ENCODE data around the gene PEF1. TPM values are rescaled to one million over a fixed set of nuclear protein-coding genes. Genes with fewer than 3 reads are reported as not detected.

Gene PEF1
- polyA plus RNA-seq, 1 donor (not counting 4 experiments of a cell fraction or from before 2014, with no cell fraction given), result 72.2 TPM

- dilution Hi-C loops (cut with MboI; ENCODE audit: extremely low pct_ligation_motif_present, low sequenced_read_pairs), result no loop called here
- no peak for FAIRE-seq
- no peak overlapping the region for H3K9ac ChIP-seq (ENCODE audit: control insufficient read depth, extremely low read depth, insufficient read depth, low read length)
- H3K4me1 ChIP-seq (ENCODE audit: control insufficient read depth, extremely low read depth, insufficient read depth, low read length), result peaks cover 23% of the 10 kb centered on the region
- H3K4me2 ChIP-seq (ENCODE audit: control insufficient read depth, extremely low read depth, insufficient read depth, low read depth, low read length), result no peak overlapping the region
- H4K20me1 ChIP-seq (ENCODE audit: control insufficient read depth, extremely low read depth, insufficient read depth, low read length), result no peaks in the 10 kb centered on the region
- H3K4me3 ChIP-seq (ENCODE audit: control insufficient read depth in 2 of 3, extremely low read depth in 1 of 3, insufficient read depth in 2 of 3, low read depth in 1 of 3, low read length in 3 of 3), result no peak overlapping the region
- H3K9me3 ChIP-seq (ENCODE audit: control insufficient read depth, low read depth, low read length), result no peaks in the 10 kb centered on the region
- H3K27me3 ChIP-seq (ENCODE audit: control insufficient read depth, extremely low read depth, insufficient read depth, low read length), result no peaks in the 10 kb centered on the region
- H3K36me3 ChIP-seq (ENCODE audit: control insufficient read depth in 2 of 2, extremely low read depth in 1 of 2, insufficient read depth in 2 of 2, low read length in 2 of 2), result peaks cover 15 to 41% of the 10 kb centered on the region in 2 experiments
- no peak overlapping the region for H2AFZ ChIP-seq (ENCODE audit: control insufficient read depth, low read length)
- peaks cover 3% of the 10 kb centered on the region for H3K9me1 ChIP-seq (ENCODE audit: control insufficient read depth, extremely low read depth, insufficient read depth, low read length)
- DNase-seq (ENCODE audit: low read depth, low spot score), result no peak
- H3K79me2 ChIP-seq (ENCODE audit: control insufficient read depth, insufficient read depth, low read length), result no peaks in the 10 kb centered on the region
- TF ChIP-seq CTCF (optimal IDR thresholded peaks at IDR 0.05 in 1 of 3, IDR thresholded peaks at IDR 0.05 in 1 of 3, conservative IDR thresholded peaks at IDR 0.05 in 1 of 3; ENCODE audit: extremely low read depth in 1 of 3, insufficient read depth in 2 of 3, low read length in 3 of 3) (no peak), EZH2 (IDR thresholded peaks at IDR 0.05; ENCODE audit: low read length) (no peak)
- no peak overlapping the region for H3K27ac ChIP-seq (ENCODE audit: control insufficient read depth, insufficient read depth, low read length)
Observed at GRCh38 chr1:31673433-31673832, 28.8 kb upstream of the PEF1 start.

GRCh38 chr1:31672986-31673385 is 28.3 kb upstream of the PEF1 start:
- Histone ChIP-seq H3K4me3 (ENCODE audit: control insufficient read depth in 2 of 3, extremely low read depth in 1 of 3, insufficient read depth in 2 of 3, low read depth in 1 of 3, low read length in 3 of 3) (no peak overlapping the region), H3K36me3 (ENCODE audit: control insufficient read depth in 2 of 2, extremely low read depth in 1 of 2, insufficient read depth in 2 of 2, low read length in 2 of 2) (peaks cover 14 to 41% of the 10 kb centered on the region in 2 experiments), H2AFZ (ENCODE audit: control insufficient read depth, low read length) (no peak overlapping the region), H3K9me1 (ENCODE audit: control insufficient read depth, extremely low read depth, insufficient read depth, low read length) (peaks cover 3% of the 10 kb centered on the region), H3K9ac (ENCODE audit: control insufficient read depth, extremely low read depth, insufficient read depth, low read length) (no peak overlapping the region), H3K79me2 (ENCODE audit: control insufficient read depth, insufficient read depth, low read length) (no peaks in the 10 kb centered on the region), H3K27me3 (ENCODE audit: control insufficient read depth, extremely low read depth, insufficient read depth, low read length) (no peaks in the 10 kb centered on the region), H3K4me2 (ENCODE audit: control insufficient read depth, extremely low read depth, insufficient read depth, low read depth, low read length) (no peak overlapping the region), H3K4me1 (ENCODE audit: control insufficient read depth, extremely low read depth, insufficient read depth, low read length) (peaks cover 23% of the 10 kb centered on the region), H4K20me1 (ENCODE audit: control insufficient read depth, extremely low read depth, insufficient read depth, low read length) (no peaks in the 10 kb centered on the region), H3K27ac (ENCODE audit: control insufficient read depth, insufficient read depth, low read length) (no peak overlapping the region), H3K9me3 (ENCODE audit: control insufficient read depth, low read depth, low read length) (no peaks in the 10 kb centered on the region)
- dilution Hi-C loops (cut with MboI; ENCODE audit: extremely low pct_ligation_motif_present, low sequenced_read_pairs), result no loop called here
- FAIRE-seq (no peak), DNase-seq (ENCODE audit: low read depth, low spot score) (no peak)
- TF ChIP-seq CTCF (optimal IDR thresholded peaks at IDR 0.05 in 1 of 3, IDR thresholded peaks at IDR 0.05 in 1 of 3, conservative IDR thresholded peaks at IDR 0.05 in 1 of 3; ENCODE audit: extremely low read depth in 1 of 3, insufficient read depth in 2 of 3, low read length in 3 of 3) (no peak), EZH2 (IDR thresholded peaks at IDR 0.05; ENCODE audit: low read length) (no peak)

All from keratinocyte (primary cell).